HG03280 (cell line): ENCODE measurements around the gene LIPM.

Source experiments
- ATAC-seq: cut with Tn5 transposase; IDR thresholded peaks from one replicate; pipeline ENCODE4 v1.9.1; 2021; ENCODE audit warnings: mild to moderate bottlenecking, moderate library complexity; ENCODE audit not compliant: unreplicated experiment

The LIPM gene

DNA sequence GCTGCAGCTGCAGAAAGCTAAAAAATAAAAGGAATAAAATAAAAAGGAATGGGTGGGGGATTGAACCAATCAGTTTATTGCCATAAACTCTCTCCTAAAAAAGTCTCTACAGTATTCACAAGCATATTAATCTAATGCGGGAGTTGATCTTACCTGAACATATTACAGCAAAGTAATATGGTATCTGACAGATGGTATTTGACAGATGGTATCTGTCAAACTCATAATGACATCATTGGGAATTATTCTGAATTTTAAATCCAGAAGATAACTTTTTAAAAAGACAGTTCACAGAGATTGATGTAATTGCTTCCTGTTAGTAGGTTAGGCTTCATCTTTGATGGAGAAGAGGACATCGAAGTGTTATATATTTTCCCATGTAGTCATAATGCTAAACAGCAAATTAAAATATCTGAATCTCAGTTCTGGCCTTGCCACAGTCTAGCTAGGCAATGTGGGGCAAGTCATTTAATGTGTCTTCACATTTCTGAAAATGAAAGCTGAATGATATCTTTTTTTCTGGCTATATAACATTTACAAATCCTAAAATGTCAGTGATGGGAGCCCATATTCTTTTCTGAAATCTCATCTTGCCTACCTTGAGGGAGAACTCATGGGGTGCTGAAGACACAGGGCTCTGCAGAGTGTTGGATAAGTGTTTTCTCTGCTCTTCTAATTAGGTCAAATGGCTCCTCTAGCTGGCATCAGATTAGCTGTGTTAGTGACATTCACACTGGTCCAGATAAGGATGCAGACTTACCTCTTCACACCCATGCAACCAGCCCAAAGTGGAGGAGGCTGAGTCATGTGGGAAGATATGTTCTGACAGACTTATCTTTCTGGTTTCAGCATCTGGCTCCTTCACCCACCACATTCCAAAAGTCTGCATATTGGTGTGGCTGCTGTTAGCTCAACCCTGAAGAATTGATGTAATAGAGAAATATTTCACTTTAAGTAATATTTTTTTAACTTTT, 2.1 kb upstream of the LIPM start:
- ATAC-seq = no peak

DNA sequence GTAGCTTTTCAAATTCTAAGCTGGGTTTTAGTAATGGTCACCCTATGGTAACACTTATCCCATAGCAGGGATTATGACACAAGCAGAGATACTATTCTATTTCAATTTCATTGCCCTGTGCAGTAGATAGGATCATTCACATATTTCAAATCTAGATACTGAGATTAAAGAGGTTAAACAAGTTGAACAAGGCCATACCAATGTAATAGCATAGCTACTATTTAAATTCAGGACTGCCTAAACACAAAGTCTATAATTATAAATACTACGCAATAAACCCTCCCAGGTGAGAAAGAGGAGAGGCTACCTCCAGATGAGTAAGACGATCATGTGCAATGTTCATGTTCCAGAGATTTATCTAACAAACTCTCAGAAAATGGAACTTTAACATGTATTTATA, 1.1 kb downstream of the LIPM start:
- ATAC-seq = no peak

GRCh38 chr10:88804083-88804812, 1.7 kb downstream of the LIPM start:
- no peak for ATAC-seq

DNA sequence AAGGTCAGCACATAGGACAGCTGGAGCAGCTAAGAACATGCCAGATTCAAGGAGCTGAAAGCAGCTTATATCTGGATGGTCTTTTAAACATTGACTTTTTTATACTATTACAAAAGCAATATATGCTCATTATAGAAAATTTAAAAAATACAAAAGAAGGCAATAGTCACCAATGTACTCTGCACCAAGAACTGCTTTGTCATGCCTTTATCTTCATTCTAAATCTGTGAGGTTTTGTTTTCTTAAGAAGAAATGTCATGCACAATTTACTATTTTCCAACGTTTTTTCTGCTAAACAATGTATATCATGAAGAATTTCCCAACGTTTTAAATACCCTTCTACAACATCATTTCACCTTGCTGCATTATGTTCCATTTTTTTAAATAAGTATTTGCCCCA, 2.8 kb downstream of the LIPM start:
- no peak for ATAC-seq

GRCh38 chr10:88805924-88806323, 3.4 kb downstream of the LIPM start:
- no peak for ATAC-seq

DNA sequence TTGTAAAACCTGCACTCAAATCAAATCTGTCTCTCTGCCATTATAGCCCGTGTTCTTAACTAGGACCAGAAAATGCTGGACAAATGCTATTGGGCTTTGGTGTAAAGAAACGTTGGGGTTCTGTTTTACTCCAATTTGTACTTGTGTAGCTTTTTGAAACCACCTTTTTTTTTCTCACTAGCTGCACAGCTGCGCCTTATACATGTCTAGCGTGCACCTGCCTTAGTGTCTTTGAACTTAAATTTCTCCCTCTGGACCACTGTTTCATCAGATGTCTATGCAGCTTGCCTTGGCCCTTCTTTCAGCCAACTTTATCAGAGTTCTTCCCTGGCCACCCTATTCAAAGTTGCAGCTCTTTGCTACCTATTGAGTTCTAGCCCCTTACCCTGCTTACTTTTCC, 7.1 kb downstream of the LIPM start:
- no peak for ATAC-seq

DNA sequence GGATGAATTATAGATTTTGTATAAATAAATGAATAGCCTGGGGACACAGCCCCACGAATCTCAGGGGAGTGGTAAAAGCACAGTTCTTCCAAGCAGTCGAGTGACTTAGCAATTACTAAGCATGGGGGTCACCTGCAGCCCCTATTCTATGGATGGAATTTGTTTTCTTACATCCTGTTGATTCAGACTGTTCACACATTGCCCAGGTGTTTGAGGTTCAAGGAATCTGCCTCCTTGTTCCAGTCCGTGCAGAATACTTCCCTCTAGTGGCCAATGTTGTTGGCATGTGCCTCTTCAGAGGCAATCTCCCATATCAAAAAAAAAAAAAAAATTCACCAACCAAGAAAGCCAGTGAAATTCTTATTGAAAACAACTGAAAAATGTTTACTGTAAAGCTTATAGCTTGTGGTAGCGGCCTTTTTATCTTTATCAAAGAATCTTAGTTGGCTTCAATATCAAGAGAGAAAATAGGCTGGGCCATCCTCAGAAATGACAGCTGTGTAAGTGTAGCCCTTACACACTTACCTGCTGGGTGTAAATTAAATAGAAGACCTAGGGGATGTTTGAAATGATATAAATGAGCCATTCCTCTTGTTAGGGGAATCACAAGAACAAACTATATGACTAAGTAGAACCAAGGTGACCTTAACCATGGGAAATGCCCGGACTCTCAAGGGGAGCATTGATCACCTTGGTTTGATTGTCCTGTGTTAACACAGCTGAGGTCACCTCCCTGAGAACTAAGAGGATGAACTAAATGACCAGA, 7.8 kb downstream of the LIPM start:
- ATAC-seq = no peak

DNA sequence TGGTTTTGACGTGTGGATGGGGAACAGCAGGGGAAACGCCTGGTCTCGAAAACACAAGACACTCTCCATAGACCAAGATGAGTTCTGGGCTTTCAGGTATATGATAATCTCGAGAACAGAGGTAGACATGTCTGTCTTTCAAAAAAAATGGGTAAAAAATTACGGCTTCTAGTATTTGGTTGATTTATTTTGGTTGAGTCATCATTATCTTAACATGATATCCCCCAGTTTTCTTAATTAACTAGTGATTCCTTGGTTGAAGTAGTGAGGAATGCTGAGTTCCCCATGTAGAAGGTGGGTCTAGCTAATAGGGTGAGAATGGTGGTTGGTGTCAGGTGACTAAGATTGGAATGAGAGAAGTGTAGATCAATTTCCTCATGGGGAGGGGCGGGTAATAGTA, 10.7 kb downstream of the LIPM start:
- ATAC-seq = no peak

- ATAC-seq = no peak
Measured at GRCh38 chr10:88819290-88819689, 16.8 kb downstream of the LIPM start.

GRCh38 chr10:88820748-88821401, 18.3 kb downstream of the LIPM start:
- ATAC-seq = no peak

DNA sequence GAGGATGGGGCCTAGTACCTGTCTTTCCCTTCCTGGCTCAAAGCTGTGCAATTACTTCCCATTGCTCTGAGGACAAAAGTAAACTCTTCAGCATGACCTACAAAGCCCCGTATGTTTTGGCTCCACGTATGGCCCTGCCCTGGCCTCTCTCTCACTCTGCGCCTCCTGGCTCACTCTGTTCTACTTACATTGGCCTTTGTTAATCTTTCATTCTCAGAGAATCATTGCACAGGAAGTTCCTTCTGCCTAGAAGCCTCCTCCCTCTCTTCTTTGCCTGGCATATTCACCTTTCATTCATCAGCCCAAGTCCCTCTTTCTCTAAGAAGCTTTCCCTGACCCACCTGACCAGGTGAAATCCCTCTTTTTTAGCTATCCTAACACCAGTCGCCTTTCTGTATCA, 23.9 kb downstream of the LIPM start:
- no peak for ATAC-seq

- no peak for ATAC-seq
Measured at GRCh38 chr10:88827671-88828070, 25.1 kb downstream of the LIPM start.

- no peak for ATAC-seq
Measured at GRCh38 chr10:88828310-88828709, 25.8 kb downstream of the LIPM start.

GRCh38 chr10:88830643-88831268, 28.2 kb downstream of the LIPM start:
- ATAC-seq = no peak

DNA sequence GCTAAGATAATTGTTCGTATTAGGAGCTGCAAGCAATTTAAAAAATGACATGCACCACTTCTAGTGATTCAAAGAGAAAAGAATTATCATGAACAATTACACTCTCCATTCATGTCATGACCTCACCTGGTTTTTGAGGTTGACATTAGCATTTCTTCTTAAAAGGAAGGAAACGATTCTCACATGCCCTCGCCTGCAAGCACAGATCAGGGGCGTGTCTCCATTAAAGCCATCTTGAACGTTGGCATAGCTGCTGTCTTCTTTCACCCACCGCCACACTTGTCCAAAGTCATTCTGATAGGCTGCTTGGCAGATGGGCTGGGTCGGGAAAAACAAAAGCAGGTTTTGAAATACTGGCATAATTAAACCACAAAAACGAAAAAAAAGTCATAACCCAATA, 29.2 kb downstream of the LIPM start:
- no peak for ATAC-seq

DNA sequence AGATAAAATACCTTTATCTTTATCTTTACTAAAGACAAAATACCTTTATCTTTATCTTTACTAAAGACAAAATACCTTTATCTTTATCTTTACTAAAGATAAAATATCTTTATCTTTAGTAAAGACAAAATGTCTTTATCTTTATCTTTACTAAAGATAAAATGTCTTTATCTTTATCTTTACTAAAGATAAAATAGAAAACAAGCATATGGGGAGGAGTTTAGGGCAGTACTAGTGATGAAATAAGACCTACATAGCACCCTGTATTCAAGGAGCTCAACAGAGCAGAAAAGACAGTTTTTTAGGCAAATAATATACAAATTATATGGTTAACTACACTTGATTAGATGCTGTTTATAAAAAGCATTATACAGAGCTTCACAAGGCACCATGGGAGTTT, 29.8 kb downstream of the LIPM start:
- ATAC-seq = no peak

DNA sequence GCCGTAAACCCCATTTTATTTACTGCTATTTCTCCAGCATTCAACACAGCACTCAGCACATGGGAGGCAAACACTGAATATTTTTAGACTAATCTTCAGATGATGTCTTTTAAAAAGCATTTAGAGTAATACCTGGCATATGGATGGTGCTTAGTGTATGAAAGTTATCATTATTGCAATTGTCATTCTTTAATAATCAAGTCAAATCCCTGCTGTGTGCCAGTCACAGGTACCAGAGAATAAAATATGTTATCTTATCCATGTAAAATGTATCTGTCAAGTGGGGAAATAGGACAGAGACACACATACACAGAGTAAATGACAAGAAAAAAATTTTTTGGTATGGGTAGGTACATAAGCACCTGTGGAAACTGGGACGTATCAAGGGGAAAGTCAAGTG, 30.6 kb downstream of the LIPM start:
- no peak for ATAC-seq

DNA sequence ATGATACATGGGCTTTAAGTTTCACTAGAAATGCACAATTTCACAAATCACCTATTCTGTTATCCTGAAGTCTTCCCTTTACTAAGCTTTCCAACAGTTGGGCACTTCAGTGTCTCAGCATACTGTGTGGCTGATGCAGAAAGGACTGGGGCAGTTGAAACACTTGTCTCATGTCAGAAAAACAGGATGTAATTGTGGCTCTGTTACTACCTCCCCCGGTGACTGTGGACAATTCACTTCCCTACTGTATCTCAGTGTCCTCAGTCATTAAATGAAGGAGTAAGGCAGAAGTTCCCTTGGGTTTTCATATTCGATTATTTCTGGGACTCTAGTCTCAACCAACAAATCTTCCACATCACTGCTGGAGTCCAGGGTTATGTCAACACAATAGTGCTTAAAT, 31.2 kb downstream of the LIPM start:
- no peak for ATAC-seq

GRCh38 chr10:88835096-88835909, 32.8 kb downstream of the LIPM start:
- peak; percentile 90 for ATAC-seq

GRCh38 chr10:88835910-88836221, 33.3 kb downstream of the LIPM start:
- ATAC-seq = peak; percentile 16
